Endothelial cell of hepatic sinusoid (primary cell): ENCODE data around the gene AUNIP.
"Not testable (repeated sequence)": the region's sequence is repeated elsewhere in the genome, so short reads cannot be mapped to it uniquely, and the experiment has no call there.

Experiments used
- in situ Hi-C: cut with HindIII; loops from 2 replicates; pipeline ENCODE4 v1.10.0; 2017; ENCODE audit warnings: low sequenced_read_pairs

Gene AUNIP

DNA sequence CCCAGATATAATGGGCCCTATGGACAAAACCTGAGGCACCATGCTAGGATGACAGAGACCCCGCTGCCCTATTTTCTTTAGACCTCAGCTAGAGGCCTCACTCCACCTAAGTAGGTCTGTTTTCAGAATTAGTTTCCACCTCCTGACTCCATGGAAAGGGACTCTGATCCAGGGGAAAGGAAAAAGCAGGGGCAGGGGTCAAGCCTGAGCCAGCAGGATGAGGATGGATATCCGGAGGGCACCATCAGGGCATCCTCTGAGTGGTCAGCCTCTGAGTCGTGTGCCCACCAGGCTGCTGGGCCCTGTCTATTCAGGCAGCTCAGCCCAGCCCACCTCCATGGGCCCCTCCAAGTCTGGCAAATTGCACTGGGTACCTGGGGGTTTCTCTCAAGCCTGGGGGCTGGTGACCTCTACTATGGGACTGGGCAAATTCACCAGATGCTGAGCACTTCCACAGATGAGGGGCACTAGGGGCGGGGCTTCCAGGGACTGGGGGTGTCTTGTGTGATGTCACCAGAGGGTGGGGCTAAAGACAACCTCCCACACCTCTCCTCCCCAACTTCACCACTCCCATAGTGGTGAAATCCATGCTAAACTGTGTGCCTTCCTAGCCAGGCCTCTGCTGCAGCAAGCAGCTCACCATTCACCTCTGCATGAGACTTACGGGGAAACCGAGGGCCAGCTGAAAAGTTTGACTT is 10.8 kb upstream of the AUNIP start:
- in situ Hi-C loops = no loop called here

DNA sequence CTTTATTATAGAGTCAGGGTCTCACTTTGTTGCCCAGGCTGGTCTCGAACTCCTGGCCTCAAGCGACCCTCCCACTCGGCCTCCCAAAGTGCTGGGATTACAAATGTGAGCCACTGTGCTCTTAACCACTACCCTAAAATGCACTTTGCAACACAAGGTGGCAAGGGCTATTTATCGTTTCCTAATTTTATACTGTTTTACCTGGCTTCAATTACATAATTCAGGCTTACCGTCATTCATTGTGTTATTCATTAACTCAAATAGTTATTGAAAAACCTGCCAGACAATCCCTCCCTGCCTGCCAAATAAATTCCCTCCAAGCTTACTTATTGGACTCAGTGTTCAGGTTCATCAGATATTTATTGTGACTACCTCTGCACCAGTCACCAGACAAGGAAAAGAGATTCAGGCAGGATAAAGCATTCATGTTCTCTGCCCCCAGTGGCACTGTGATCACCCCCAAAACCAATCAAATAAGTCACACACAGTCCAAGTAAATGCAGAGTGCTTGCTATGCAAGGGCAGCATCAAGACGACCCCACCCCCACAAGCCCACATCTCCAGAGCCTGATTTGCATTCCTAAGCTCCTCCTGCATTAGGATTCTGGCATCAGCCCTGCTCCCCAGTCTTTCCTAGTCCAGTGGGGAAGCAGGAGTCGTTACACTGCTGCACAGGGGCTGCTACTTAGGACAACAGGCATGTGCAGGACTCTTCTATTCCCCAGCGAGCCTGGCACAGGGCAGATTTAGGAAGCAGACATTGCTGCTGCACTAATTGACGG is 8.1 kb upstream of the AUNIP start:
- in situ Hi-C loops = no loop called here

DNA sequence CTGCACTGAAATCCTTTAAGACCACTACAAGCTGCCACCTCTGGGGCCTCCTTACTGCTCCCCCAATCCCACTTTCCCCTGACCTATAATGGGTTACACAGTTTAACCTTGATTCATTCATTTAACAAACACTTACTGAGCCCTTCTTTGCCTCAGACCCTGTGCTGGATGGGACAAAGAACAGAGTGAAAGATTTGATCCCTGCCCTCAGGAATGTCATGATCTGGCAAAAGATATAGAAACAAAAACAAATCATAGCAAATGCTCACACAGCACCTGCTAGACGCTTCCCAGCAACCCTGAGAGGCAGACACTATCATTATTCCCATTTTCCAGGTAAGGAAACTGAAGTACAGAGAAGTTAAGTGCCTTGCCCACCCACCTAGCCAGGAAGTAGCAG is 7.0 kb upstream of the AUNIP start:
- in situ Hi-C loops = no loop called here

DNA sequence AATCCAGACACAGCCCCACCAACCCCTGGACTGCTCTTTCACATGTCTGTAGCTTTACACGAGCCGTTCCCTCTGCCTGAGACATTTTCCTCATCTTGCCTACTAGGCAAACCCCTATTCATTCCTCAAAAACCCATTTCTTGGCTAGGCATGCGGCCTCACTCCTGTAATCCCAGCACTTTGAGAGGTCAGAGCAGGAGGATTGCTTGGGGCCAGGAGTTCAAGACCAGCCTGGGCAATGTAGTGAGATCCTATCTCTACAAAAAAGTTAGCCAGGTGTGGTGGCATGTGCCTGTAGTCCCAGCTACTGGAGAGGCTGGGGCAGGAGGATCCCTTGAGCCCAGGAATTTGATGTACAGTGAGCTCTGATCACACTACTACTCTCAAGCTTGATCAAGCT is 5.2 kb upstream of the AUNIP start:
- in situ Hi-C loops = no loop called here

DNA sequence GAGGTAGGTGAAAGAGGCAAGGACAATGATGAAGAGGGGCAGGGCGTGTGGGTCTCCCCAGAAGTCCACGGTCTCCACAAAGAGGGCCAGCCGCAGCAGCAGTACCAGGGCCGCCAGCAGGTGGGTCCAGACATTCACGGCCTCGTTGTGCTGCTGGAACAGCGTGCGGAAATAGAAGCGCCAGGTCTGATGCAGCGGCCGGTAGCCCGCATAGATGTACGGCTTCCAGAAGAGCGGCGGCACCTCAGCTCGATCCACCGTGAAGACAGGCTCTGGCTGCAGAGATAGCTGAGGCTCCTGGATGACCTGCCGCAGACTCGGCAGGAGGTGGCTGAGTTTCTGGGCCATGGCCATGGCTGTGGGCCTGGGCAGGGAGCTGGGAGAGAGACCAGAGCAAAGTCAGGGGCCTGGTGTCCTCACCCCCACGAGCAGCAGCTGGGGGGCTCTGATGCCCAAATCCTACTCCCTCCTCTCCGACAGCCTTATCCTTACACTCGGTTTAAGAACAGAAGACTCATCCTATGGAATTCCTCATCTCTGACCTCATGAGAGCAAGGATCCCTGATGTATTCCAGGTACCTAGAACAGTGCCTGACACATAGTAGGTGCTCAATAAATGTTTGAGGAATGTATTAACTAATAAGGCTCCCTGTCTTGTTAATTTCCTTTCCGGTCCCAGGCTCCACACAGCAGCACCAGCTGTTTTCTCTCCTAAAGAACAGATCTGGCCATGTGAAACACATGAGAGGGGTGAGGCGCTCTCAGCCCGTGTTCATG is 4.4 kb upstream of the AUNIP start:
- in situ Hi-C loops = no loop called here

DNA sequence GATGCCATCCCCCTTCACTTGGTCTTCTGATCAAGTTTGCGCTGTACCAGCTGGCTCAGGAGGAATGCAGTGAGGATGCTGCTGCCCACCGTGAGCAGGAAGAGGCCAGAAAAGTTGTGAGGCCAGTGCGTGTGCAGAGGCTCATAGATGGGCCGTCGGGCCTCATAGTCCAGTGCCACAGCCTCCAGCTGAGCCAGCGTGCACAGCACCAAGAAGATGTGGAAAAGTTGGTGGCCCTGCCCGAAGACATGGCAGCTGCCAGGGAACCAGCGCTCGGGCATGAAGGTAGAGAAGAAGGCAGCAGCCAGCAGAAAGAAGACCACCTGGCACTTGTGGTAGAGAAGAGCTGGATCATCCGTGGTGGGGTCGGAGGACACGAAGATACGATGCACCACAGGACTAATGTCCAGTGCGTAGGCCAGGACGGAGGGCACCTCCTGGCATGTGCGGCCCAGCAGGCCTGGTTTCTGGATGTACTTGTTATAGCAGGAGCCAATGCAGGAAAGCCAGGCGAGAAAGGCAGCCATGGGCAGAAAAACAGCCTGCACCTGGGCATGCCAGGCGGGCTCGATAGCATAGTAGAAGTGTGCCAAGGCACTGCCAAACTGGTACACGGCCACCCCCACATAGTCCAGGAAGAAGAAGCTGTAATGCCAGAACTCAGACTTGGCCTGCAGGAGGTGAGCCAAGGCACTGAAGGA is 3.7 kb upstream of the AUNIP start:
- in situ Hi-C loops = no loop called here

DNA sequence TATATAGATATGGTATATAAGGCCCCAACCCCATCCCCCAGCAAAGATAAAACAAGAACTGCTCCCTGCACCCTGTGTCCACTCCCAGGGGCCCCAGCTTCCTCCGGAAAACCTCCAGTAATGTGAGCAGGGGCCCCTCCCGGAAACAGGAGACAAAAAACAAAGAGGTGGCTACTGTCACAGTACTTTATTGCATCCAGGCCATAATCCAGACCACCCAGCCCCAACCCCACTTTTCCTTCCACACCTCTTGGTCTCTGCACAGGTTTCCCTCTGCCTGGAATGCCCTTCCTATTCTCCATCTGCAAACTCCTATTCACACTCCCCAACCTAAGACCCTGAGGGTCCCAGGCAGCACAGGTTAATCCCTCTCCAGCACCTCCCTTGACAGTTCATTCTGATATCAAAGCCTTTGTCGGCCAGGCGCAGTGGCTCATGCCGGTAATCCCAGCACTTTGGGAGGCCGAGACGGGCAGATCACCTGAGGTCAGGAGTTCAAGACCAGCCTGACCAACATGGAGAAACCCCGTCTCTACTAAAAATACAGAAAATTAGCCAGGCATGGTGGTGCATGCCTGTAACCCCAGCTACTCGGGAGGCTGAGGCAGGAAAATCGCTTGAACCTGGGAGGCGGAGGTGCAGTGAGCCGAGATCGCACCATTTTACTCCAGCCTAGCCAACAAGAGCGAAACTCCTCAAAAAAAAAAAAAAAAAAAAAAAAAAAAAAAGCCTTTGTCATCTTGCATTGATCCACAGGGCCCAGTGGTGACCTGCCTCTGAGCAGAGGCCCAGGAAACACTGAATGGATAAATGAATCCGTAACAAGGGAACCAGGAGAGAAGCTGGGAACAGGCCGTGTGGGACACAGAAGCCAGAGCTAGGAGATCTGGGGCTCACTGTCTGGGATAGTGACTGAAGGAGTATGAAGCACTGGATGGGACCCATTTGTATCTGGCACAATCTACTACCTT is 2.3 kb upstream of the AUNIP start:
- in situ Hi-C loops = no loop called here

DNA sequence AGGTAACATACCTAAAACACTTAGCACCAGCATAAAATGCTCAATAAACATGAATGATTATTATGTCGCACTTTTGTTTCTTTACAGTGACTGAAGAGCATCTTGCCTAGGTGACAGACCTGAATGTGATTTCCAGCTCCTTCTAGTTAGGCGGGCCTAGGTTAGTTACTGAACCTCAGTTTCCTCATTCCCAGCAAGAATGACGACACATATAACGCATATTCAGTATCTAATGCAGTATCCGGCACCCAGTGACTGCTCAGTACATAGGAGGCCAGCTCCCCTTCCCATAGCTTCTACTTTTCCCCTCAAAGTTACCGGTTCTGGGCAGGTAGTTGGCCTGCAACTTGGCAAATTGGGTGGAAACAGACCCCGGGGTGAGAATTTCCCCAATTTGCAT is 763 bp downstream of the AUNIP start:
- in situ Hi-C loops = no loop called here

DNA sequence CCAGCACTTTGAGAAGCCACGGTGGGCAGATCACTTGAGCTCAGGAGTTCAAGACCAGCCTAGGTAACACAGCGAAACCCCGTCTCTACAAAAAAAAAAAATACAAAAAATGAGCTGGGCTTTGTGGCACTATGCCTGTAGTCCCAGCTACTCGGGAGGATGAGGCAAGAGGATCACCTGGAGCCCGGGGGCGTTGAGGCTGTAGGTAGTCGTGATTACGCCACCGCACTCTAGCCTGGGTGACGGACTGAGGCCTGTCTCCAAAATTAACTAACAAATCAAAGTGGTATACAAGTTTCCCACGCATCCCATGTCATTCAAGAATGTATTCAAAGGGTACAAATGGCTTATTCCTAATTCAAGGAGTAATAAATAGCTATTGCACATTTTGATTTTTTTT is 2.4 kb downstream of the AUNIP start:
- in situ Hi-C loops = no loop called here

DNA sequence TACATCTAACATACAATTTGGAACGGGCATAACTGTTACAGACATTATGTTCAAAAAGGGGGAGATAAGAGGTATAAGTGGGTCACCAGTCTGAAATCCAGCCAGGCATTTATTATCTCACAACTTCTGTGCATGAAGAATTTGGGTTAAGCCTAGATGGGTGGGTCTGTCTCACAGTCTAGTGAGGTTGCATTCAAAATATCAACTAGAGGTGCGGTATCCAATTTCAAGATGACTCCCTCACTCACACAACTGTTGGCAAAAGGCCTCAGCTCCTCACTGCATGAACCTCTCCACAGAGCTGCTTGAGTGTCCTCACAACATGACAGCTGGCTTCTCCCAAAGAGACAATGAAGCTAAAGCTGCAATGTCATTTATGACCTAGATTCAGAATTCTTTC is 4.7 kb downstream of the AUNIP start:
- in situ Hi-C loops = loop anchor here (5.0 kb wide), 1 partner anchor 43 kb away; no protein-coding TSS in a partner anchor

DNA sequence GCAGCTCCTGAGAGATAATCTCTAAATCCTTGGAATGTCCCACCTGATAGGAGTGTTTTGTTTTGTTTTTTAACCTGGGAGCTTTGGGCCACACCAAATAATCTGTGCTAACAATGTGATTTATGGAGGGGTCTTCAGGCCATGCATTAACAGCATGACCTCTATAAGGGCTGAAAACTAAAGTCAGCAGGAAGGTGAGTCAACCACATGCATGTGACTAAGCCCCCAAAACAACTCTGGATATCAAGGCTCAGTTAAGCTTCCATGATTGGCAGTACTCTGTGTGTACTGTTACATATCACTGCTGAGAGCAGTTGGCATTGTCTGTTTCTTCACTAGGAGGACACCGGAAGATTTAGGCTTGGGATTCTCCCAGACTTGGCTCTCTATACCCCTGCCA is 10.7 kb downstream of the AUNIP start:
- in situ Hi-C loops = no loop called here

DNA sequence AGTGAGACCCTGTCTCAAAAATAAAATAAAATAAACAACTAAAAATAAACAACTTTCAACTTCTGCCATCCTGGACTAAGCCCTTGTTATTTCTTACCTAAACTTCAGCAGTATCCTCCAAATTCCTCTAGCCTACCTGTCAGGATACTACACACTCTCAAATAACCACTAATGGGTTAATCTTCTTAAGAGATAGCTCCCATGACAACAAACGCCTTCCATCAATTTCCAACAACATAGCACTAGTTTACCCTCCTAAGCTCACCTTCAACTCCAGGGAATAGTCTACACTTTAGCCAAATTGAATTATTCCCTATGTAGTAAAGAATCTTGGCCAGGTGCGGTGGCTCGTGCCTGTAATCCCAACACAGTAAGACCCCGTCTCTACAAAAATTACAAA is 11.3 kb downstream of the AUNIP start:
- in situ Hi-C loops = no loop called here

DNA sequence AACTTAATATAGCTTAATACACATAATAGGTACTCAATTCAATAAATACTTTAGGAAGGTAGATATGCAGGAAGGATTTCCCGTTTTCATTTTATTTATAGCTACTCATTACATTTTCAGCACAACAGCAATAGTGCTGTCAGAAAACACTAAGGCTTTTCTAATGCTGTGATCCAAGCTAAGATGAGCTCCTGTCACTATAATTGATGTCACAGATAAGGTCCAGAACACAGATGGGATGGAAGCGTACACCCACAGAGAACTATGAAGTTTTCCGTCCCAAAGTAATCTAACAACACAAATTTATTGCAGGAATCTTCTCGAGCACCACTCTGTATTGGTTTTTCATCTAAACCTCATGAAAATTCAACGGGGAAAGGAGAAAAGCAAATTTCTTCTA is 13.6 kb downstream of the AUNIP start:
- in situ Hi-C loops = no loop called here

DNA sequence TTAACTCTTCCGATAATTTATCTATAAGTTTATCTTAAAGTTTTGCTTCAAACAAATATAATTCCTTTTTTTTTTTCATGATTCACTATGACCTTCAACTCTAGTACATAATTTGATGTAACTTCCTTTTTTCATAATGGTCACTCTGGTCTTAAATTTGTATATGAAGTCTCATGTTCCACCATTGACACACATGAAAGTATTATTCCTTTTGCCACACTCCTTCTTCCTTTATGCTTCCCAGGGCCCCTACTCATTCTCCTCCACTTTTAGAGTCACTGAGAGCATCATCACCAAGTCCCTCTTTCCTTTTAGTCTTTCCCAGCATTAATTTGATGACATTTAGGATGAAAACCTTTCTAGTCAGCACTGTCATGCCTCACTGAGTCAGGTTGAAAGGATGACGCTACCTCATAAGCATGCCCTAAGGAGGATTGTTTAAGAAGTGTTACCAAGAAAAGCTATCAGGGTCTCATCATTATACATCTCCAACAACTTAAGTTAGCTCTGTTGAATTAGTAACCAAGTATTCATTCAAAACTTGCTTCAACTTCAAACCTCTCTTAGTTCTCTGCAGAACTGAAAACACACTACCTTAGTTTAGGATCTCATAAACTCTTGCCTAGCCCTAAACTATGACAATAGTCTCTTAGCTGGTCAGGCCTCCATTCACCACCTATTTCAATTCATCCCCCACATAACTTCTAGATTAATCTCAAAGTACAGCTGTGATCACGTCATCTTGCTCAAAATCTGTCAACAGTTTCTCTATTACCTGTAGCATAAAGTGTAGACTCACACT is 14.5 kb downstream of the AUNIP start:
- in situ Hi-C loops = no loop called here

DNA sequence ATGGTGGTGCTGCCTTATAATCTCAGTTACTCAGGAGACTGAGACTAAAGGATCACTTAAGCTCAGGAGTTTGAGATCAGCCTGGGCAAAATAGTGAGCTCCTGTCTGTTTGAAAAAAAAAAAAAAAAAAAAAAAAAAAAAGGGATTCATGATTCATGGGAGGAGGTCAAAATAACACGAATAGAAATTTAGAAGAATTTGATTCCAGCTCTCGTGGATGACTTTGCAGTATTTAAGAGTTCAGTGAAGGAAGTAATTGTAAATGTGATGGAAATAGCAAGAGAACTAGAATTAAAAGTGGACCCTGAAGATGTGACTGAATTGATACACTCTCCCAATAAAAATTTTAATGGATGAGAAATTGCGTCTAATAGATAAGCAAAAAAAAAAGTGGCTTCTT is 15.8 kb downstream of the AUNIP start:
- in situ Hi-C loops = no loop called here

DNA sequence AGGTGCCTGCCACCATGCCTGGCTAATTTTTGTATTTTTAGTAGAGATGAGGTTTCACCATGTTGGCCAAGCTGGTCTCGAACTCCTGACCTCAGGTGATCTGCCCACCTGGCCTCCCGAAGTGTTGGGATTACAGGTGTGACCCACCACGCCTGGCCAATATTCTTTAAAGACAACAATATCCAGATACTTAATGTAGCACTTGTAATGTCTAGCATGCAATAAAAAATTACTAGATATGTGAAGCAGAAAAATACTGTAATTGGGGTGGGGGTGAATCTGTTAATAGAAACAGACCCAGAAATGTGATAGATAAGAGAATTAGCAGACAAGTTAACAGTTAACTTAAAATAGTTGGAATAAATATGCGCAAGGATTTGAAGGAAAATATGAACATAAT is 19.4 kb downstream of the AUNIP start:
- in situ Hi-C loops = not testable (repeated sequence)

DNA sequence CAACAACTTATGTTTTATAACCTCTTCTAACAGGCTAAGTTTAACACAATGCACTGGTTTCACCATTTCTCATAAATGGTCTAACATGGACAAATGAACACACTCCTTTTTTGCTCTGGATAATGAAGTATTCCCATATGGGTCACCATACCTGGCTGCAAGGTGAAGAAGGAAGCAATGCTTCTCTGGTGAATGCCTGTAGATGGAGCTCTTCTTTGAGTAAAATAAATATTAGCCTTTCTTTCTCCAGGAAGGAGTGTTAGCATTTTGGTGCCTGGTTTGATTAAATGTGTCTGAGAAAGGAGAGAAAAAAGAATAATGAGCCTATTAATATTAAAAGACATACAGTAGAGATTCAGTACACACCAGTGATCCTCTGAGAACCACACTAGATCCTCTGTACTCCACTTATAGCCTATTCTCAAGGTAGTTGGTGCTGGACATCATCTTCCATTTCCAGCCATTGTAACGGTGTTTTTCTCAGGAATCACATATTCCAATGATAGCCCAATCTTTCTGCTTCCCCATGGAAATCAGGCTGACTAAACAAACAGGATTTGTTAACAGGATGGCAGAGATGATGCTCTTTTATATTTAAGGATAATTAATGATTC is 21.9 kb downstream of the AUNIP start:
- in situ Hi-C loops = no loop called here

DNA sequence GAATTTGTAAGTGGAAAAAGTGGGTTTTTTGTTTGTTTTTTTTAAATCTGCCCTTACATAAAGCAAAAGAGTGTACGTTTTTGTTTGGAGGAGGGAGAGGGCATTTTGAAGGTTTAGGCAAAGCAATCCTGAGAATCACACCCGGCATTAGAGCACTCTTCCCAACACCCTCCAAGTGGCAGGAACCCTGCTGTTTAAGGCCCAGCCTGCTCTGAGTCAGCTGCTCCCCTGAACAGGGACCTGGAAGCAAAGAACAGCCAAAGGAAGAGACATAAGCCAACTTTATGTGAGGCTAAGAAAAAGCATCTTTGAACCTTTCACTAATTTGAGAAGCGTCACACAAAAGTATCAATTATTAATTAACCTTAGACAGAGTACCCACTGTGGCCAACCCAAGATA is 22.6 kb downstream of the AUNIP start:
- in situ Hi-C loops = no loop called here

DNA sequence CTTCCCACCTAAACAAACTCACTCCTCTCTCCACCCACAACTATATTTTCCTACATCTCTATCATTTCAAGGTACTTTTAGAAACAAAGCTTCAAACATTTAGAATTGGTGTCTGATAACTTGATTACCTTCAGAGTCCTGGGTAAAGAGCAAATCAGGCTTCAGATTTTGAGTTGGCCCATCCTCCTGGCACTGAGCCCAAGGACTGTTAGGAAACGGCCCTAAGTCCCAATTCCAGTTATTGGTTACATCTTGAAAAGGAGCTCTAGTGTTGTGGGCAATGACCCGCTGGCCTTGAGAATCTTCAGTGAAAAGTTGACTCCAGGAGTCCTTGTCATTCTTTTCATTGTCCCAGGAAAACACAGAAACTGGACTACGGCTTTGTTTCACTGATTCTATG is 24.4 kb downstream of the AUNIP start:
- in situ Hi-C loops = no loop called here
